Smooth muscle cell of the brain vasculature (primary cell): ENCODE data around the gene PAEP.

ENCODE experiments used
- DNase-seq: peaks from one replicate; pipeline ENCODE4 v3.0.0-alpha.2; 2012; ENCODE audit warnings: low read depth, low spot score

Gene PAEP

GRCh38 chr9:135579356-135579755 lies 17.8 kb downstream of the PAEP start:
- no peak for DNase-seq

GRCh38 chr9:135579889-135580660 lies 18.5 kb downstream of the PAEP start:
- no peak for DNase-seq

- no peak for DNase-seq
Observed at GRCh38 chr9:135580664-135581380, 19.3 kb downstream of the PAEP start.

GRCh38 chr9:135581636-135582426 lies 20.3 kb downstream of the PAEP start:
- DNase-seq: no peak

GRCh38 chr9:135582541-135582940 lies 21.0 kb downstream of the PAEP start:
- no peak for DNase-seq

- no peak for DNase-seq
Observed at GRCh38 chr9:135582966-135583687, 21.6 kb downstream of the PAEP start.

GRCh38 chr9:135583688-135584011 lies 22.1 kb downstream of the PAEP start:
- no peak for DNase-seq

- no peak for DNase-seq
Observed at GRCh38 chr9:135584371-135584770, 22.8 kb downstream of the PAEP start.

GRCh38 chr9:135584934-135585333 lies 23.4 kb downstream of the PAEP start:
- DNase-seq: no peak

- no peak for DNase-seq
Observed at GRCh38 chr9:135586601-135587109, 25.1 kb downstream of the PAEP start.

- no peak for DNase-seq
Observed at GRCh38 chr9:135587658-135588057, 26.1 kb downstream of the PAEP start.

- DNase-seq: no peak
Observed at GRCh38 chr9:135588371-135588770, 26.8 kb downstream of the PAEP start.

- no peak for DNase-seq
Observed at GRCh38 chr9:135588886-135589595, 27.5 kb downstream of the PAEP start.

- DNase-seq: no peak
Observed at GRCh38 chr9:135589596-135590485, 28.3 kb downstream of the PAEP start.

- DNase-seq: no peak
Observed at GRCh38 chr9:135590486-135591079, 29.0 kb downstream of the PAEP start.

- no peak for DNase-seq
Observed at GRCh38 chr9:135591506-135592330, 30.2 kb downstream of the PAEP start.

GRCh38 chr9:135592331-135592590 lies 30.7 kb downstream of the PAEP start:
- no peak for DNase-seq

- no peak for DNase-seq
Observed at GRCh38 chr9:135592625-135593024, 31.1 kb downstream of the PAEP start.

- no peak for DNase-seq
Observed at GRCh38 chr9:135596211-135596610, 34.7 kb downstream of the PAEP start.
